ENCODE results near the gene GAN.

- TF ChIP-seq MAZ (IDR thresholded peaks at IDR 0.05; ENCODE audit: borderline replicate concordance, low read depth, low read length), result no peak
- no peak for TF ChIP-seq NFE2L2 (IDR thresholded peaks at IDR 0.05; ENCODE audit: low read depth, low read length)
Measured at GRCh38 chr16:81417210-81417609, 102.4 kb downstream of the GAN start.

Data from IMR-90 (cell line).